ENCODE measurements around the gene MARK4. TPM values are rescaled to one million over a fixed set of nuclear protein-coding genes. Genes with fewer than 3 reads are reported as not detected.

MARK4 gene
- total and polyA plus RNA-seq, 2 experiments from 2014 or later: 16.6 to 38.6 TPM

DNA sequence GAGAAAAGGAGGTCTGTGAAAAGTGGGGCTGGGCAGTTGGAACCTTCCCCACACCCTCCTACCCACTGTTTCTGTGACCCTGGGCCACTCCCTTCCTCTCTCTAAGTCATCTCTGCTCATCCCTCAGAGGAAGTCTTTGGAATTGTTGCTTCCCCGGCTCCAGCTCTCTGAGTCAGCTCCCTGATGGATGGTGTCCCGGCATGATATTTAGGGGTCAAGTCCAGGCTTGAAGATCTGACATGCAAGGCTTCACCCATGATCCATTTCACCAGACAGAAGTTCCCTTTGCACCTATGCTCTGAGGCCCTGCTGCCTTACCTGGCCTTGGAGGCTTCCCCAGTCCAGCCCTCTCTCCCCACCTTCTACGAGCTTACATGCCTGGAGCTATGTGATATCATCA is 19.2 kb upstream of the MARK4 start (continued):
- TF ChIP-seq, protein P1, sequence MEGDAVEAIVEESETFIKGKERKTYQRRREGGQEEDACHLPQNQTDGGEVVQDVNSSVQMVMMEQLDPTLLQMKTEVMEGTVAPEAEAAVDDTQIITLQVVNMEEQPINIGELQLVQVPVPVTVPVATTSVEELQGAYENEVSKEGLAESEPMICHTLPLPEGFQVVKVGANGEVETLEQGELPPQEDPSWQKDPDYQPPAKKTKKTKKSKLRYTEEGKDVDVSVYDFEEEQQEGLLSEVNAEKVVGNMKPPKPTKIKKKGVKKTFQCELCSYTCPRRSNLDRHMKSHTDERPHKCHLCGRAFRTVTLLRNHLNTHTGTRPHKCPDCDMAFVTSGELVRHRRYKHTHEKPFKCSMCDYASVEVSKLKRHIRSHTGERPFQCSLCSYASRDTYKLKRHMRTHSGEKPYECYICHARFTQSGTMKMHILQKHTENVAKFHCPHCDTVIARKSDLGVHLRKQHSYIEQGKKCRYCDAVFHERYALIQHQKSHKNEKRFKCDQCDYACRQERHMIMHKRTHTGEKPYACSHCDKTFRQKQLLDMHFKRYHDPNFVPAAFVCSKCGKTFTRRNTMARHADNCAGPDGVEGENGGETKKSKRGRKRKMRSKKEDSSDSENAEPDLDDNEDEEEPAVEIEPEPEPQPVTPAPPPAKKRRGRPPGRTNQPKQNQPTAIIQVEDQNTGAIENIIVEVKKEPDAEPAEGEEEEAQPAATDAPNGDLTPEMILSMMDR (conservative IDR thresholded peaks at IDR 0.05; ENCODE audit: low read depth in 2 of 2): no peak
- TF ChIP-seq ZNF331 (CRISPR knock-in tag; IDR thresholded peaks at IDR 0.05; ENCODE audit: low read depth): no peak

DNA sequence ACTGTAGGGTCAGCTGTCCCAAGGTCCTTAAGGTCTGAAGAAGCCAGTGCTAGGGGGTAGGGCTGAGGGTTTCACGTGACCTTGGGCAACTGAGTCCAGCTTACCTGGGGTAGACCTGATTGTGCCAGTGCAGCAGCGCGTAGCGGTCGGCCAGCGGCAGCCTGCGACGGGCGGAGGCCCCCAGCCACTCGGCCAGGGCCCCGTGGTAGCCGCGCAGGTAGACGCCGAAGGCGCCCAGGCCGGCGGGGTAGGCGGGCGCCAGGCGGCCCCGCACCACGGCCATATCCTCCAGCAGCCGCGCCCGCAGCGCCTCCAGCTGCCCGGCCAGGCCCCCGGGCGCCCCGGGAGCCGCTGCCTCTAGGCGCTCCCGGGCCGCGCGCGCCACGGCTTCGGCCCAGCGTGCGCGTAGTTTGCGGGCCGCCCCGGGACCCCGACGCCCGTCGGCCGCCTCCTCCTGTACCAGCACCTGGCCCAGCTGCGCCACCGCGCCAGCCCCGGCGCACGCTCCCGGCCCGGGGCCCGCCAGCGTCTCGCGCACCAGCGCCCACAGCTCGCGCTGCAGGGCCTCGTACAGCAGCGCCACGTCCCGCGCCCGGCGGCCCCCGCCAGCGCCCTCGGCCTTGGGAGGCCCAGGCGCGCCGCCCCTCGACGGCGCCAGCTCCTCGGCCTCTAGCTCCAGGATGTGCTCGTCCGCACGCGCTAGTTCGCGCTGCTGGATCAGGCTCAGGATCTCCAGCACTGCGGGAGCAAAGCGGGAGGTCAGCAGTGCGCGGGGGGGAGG is 16.8 kb upstream of the MARK4 start:
- Mint-ChIP-seq H3K4me3 (peak overlapping the region; percentile 61), H3K27me3 (ENCODE audit: insufficient read depth, low read depth, poor library complexity) (peaks cover 47% of the 10 kb centered on the region), H3K4me1 (peaks cover 11% of the 10 kb centered on the region; the same call in 2 of the 3 replicates), H3K9me3 (no peaks in the 10 kb centered on the region; the same call in 2 of the 3 replicates), H3K36me3 (ENCODE audit: low read depth) (no peaks in the 10 kb centered on the region), H3K27ac (no peak overlapping the region)
- peaks cover 6% of the 10 kb centered on the region; the same call in 1 of the 2 replicates for H3F3A ChIP-seq (replicated peaks; ENCODE audit: low read depth)
- peaks cover 71% of the 10 kb centered on the region for H3K27me3 ChIP-seq (ENCODE audit: insufficient read depth)
- H2AFZ ChIP-seq: peak overlapping the region; percentile 84; the same call in 1 of the 2 replicates
- H3K4me2 ChIP-seq: peak overlapping the region; percentile 83
- no peaks in the 10 kb centered on the region for H3K79me2 ChIP-seq (replicated peaks; ENCODE audit: insufficient read depth)
- peaks cover 8% of the 10 kb centered on the region; the same call in 1 of the 2 replicates for H3K4me1 ChIP-seq (ENCODE audit: insufficient read depth)
- peaks cover 3% of the 10 kb centered on the region; the same call in 1 of the 2 replicates for H4K20me1 ChIP-seq (replicated peaks; ENCODE audit: insufficient read depth)
- DNase-seq (ENCODE audit: low spot score) (peak; percentile 73), ATAC-seq (peak; percentile 73)
- no peaks in the 10 kb centered on the region for H3K36me3 ChIP-seq (ENCODE audit: insufficient read depth)
- peak; percentile 31 for TF ChIP-seq EZH2 (IDR thresholded peaks at IDR 0.05; ENCODE audit: low read depth, unreplicated experiment)
- TF ChIP-seq, protein P1 (conservative IDR thresholded peaks at IDR 0.05; ENCODE audit: low read depth in 2 of 2): no peak
- H3K9me2 ChIP-seq (ENCODE audit: insufficient read depth): no peaks in the 10 kb centered on the region
- H3K4me3 ChIP-seq: peak overlapping the region; percentile 52
- H3K27ac ChIP-seq (ENCODE audit: low read depth): no peak overlapping the region

DNA sequence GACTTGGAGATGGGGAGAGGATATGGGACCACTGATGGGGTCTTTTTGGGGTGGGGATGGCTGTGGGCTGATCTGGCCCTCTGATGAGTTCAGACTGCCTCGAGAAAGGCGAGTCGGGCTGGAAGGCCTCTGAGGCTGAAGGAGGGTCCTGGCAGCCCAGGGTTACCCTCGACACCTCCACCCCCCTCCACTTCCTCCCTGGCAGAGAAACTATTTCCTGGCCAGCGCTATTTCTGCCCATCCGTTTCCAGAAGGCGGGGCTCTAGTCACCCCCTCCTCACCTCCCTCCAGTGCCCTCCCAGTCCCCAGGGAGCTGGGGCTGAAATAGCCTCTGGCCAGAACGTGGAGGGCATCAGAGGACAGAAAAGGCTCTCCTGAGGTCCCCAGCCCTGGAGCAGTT is 15.6 kb upstream of the MARK4 start:
- DNase-seq (ENCODE audit: low spot score) (no peak), ATAC-seq (peak; percentile 14)
- Histone ChIP-seq H3K4me3 (peak overlapping the region; percentile 52), H4K20me1 (replicated peaks; ENCODE audit: insufficient read depth) (peaks cover 3% of the 10 kb centered on the region; the same call in 1 of the 2 replicates), H3K27me3 (ENCODE audit: insufficient read depth) (peaks cover 70% of the 10 kb centered on the region), H3K79me2 (replicated peaks; ENCODE audit: insufficient read depth) (no peaks in the 10 kb centered on the region), H3K9me2 (ENCODE audit: insufficient read depth) (no peaks in the 10 kb centered on the region), H3K27ac (ENCODE audit: low read depth) (no peak overlapping the region), H3K36me3 (ENCODE audit: insufficient read depth) (no peaks in the 10 kb centered on the region), H3K4me2 (peak overlapping the region; percentile 83), H3F3A (replicated peaks; ENCODE audit: low read depth) (peaks cover 6% of the 10 kb centered on the region; the same call in 1 of the 2 replicates), H3K4me1 (ENCODE audit: insufficient read depth) (peaks cover 8% of the 10 kb centered on the region; the same call in 1 of the 2 replicates), H2AFZ (peak overlapping the region; percentile 90)
- Mint-ChIP-seq H3K27ac (no peak overlapping the region), H3K27me3 (ENCODE audit: insufficient read depth, low read depth, poor library complexity) (peaks cover 48% of the 10 kb centered on the region), H3K36me3 (ENCODE audit: low read depth) (no peaks in the 10 kb centered on the region), H3K4me3 (peak overlapping the region; percentile 48), H3K9me3 (no peaks in the 10 kb centered on the region; the same call in 2 of the 3 replicates), H3K4me1 (peaks cover 11% of the 10 kb centered on the region; the same call in 2 of the 3 replicates)
- TF ChIP-seq POLR2AphosphoS5 (IDR thresholded peaks at IDR 0.05; ENCODE audit: low read depth): no peak
- TF ChIP-seq, protein P2, sequence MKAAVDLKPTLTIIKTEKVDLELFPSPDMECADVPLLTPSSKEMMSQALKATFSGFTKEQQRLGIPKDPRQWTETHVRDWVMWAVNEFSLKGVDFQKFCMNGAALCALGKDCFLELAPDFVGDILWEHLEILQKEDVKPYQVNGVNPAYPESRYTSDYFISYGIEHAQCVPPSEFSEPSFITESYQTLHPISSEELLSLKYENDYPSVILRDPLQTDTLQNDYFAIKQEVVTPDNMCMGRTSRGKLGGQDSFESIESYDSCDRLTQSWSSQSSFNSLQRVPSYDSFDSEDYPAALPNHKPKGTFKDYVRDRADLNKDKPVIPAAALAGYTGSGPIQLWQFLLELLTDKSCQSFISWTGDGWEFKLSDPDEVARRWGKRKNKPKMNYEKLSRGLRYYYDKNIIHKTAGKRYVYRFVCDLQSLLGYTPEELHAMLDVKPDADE (IDR thresholded peaks at IDR 0.05): no peak
- no peak for TF ChIP-seq ZNF331 (CRISPR knock-in tag; IDR thresholded peaks at IDR 0.05; ENCODE audit: low read depth)
- no peak for TF ChIP-seq ZNF114 (CRISPR knock-in tag; IDR thresholded peaks at IDR 0.05)
- no peak for TF ChIP-seq STAT1 (IDR thresholded peaks at IDR 0.05; ENCODE audit: unreplicated experiment)
